Measurements from ENCODE around the gene SYCP1. TPM values are rescaled to one million over a fixed set of nuclear protein-coding genes. Genes with fewer than 3 reads are reported as not detected.

Gene SYCP1
- total RNA-seq, 2 experiments from 2014 or later: not detected

DNA sequence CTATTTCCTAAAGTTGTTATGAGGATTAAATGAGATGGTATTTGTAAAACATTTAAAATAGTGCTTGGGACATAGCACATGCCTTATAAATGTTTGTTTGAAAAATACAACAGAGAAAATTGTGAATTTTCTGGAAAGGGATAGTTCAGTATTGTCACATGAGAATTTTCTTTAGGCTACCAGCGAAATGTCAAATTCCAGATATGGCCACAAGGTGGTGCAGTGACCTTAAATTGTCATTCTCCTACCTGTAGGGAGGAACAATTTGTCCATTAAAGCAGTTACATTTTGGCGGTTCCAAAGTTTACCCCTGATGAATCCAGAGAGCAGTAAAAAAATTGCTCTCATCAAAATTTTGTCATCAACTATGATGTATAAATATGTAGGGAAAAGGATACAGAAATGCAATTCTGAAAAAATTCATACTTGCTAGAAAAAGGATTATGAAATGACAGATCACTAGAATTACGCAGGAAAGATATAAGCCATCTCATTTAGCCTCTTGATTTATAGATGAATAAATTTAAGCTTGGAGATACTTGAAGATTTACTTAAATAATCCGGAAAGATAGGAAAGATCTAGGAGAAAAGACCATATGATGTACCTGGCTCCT is 124.7 kb downstream of the SYCP1 start:
- Histone ChIP-seq H3K9me3 (ENCODE audit: control insufficient read depth in 1 of 2, insufficient read depth in 1 of 2, low read length in 2 of 2) (peaks cover 0 to 17% of the 10 kb centered on the region in 2 experiments), H3K27ac (ENCODE audit: low read depth in 1 of 2, low read length in 2 of 2) (no peak overlapping the region), H3K36me3 (ENCODE audit: insufficient read depth, low read length) (no peaks in the 10 kb centered on the region), H3K27me3 (ENCODE audit: control insufficient read depth in 1 of 2, insufficient read depth in 2 of 2, low read length in 2 of 2) (peaks cover 0 to 9% of the 10 kb centered on the region in 2 experiments), H3K4me3 (ENCODE audit: low read length) (no peak overlapping the region), H3K4me1 (ENCODE audit: insufficient read depth, low read length) (no peaks in the 10 kb centered on the region)
- ATAC-seq (ENCODE audit: poor library complexity) (peak; percentile 60), DNase-seq (peak; percentile 53 to 84 (median 66))
- no peaks in the 10 kb centered on the region for H3K36me3 Mint-ChIP-seq (ENCODE audit: low read depth)
- ChIA-PET POLR2A (no interaction called here), CTCF (interaction anchor here (1.5 to 2.1 kb wide), 2 partner anchors 79 to 133 kb away, joined by 5 to 11 read pairs; no protein-coding TSS in a partner anchor)
- no peak overlapping the region for H3K4me3 Mint-ChIP-seq
- H3K27me3 Mint-ChIP-seq: peaks cover 15% of the 10 kb centered on the region
- intact Hi-C loops (cut with DNase I, micrococcal nuclease): loop anchor here (1.0 to 10.0 kb wide), 6 partner anchors 72 to 617 kb away; no protein-coding TSS in a partner anchor
- TF ChIP-seq, protein P1, sequence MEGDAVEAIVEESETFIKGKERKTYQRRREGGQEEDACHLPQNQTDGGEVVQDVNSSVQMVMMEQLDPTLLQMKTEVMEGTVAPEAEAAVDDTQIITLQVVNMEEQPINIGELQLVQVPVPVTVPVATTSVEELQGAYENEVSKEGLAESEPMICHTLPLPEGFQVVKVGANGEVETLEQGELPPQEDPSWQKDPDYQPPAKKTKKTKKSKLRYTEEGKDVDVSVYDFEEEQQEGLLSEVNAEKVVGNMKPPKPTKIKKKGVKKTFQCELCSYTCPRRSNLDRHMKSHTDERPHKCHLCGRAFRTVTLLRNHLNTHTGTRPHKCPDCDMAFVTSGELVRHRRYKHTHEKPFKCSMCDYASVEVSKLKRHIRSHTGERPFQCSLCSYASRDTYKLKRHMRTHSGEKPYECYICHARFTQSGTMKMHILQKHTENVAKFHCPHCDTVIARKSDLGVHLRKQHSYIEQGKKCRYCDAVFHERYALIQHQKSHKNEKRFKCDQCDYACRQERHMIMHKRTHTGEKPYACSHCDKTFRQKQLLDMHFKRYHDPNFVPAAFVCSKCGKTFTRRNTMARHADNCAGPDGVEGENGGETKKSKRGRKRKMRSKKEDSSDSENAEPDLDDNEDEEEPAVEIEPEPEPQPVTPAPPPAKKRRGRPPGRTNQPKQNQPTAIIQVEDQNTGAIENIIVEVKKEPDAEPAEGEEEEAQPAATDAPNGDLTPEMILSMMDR (IDR thresholded peaks at IDR 0.05): peak; percentile 96
- no peaks in the 10 kb centered on the region for H3K4me1 Mint-ChIP-seq (ENCODE audit: low read depth)
- H3K27ac Mint-ChIP-seq: no peak overlapping the region
- peaks cover 11% of the 10 kb centered on the region for H3K9me3 Mint-ChIP-seq

DNA sequence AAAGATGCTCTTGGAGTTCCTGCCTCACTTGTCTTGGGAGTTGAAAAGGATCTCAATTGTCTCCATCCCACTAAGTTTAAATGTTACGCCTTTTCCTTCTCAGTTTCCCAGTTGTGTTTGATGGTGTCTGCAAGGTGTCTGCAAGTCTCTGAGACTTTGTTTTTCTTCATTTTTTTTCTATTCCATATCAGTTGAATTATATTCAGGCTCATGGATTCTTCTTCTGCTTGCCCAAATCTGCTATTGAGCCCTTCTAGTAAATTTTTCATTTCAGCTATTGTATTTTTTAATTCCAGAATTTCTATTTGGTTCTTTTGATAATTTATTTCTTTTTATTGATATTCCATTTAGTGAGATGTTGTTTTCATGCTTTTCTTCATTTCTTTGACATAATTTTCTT is 127.6 kb downstream of the SYCP1 start:
- peaks cover 11% of the 10 kb centered on the region for H3K9me3 Mint-ChIP-seq
- H3K27ac Mint-ChIP-seq: no peak overlapping the region
- H3K27me3 Mint-ChIP-seq: peaks cover 4% of the 10 kb centered on the region
- no peak overlapping the region for H3K4me3 Mint-ChIP-seq
- Histone ChIP-seq H3K36me3 (ENCODE audit: insufficient read depth, low read length) (no peaks in the 10 kb centered on the region), H3K4me3 (ENCODE audit: low read length) (no peak overlapping the region), H3K27ac (ENCODE audit: low read depth in 1 of 2, low read length in 2 of 2) (no peak overlapping the region), H3K9me3 (ENCODE audit: control insufficient read depth in 1 of 2, insufficient read depth in 1 of 2, low read length in 2 of 2) (peaks cover 0 to 23% of the 10 kb centered on the region in 2 experiments), H3K4me1 (ENCODE audit: insufficient read depth, low read length) (no peaks in the 10 kb centered on the region), H3K27me3 (ENCODE audit: control insufficient read depth in 1 of 2, insufficient read depth in 2 of 2, low read length in 2 of 2) (no peaks in the 10 kb centered on the region)
- TF ChIP-seq, protein P1 (IDR thresholded peaks at IDR 0.05): no peak
- CTCF ChIA-PET: interaction anchor here (1.4 to 2.7 kb wide), 2 partner anchors 70 to 130 kb away, joined by 3 to 12 read pairs; no protein-coding TSS in a partner anchor
- POLR2A ChIA-PET: no interaction called here
- ATAC-seq (ENCODE audit: poor library complexity) (no peak), DNase-seq (no peak)
- intact Hi-C loops (cut with DNase I, micrococcal nuclease): no loop called here
- no peaks in the 10 kb centered on the region for H3K4me1 Mint-ChIP-seq (ENCODE audit: low read depth)
- H3K36me3 Mint-ChIP-seq (ENCODE audit: low read depth): no peaks in the 10 kb centered on the region

DNA sequence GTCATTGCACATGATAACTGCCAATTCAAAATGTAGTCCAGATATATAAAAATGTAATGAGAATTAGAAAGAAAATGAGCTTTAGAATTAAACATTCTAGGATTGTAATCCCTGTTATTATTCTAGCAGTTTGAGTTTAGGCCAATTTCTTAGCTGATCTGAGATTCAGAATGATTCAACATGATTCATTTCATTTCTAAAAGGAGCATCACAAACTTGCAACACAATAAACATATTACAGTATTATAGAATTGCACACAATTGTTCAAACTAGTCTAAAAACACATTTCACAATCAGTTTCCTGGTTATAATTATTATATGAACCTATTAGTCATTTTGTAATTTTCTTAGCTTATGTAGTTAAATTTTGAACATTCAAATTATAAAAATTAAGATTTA is 131.6 kb downstream of the SYCP1 start:
- CTCF ChIA-PET: no interaction called here
- intact Hi-C loops (cut with DNase I, micrococcal nuclease): no loop called here
- peaks cover 7% of the 10 kb centered on the region for H3K27me3 Mint-ChIP-seq
- POLR2A ChIA-PET: no interaction called here
- no peaks in the 10 kb centered on the region for H3K36me3 ChIP-seq (ENCODE audit: insufficient read depth, low read length)
- peaks cover 18% of the 10 kb centered on the region for H3K9me3 Mint-ChIP-seq
- H3K4me3 ChIP-seq (ENCODE audit: low read length): no peak overlapping the region
- peaks cover 3 to 41% of the 10 kb centered on the region in 2 experiments for H3K9me3 ChIP-seq (ENCODE audit: control insufficient read depth in 1 of 2, insufficient read depth in 1 of 2, low read length in 2 of 2)
- DNase-seq: no peak
- H3K27ac ChIP-seq (ENCODE audit: low read depth in 1 of 2, low read length in 2 of 2): no peak overlapping the region
- no peak overlapping the region for H3K4me3 Mint-ChIP-seq
- no peak for ATAC-seq (ENCODE audit: poor library complexity)
- H3K36me3 Mint-ChIP-seq (ENCODE audit: low read depth): peaks cover 5% of the 10 kb centered on the region
- TF ChIP-seq, protein P1 (IDR thresholded peaks at IDR 0.05): no peak
- H3K4me1 ChIP-seq (ENCODE audit: insufficient read depth, low read length): no peaks in the 10 kb centered on the region
- H3K27me3 ChIP-seq (ENCODE audit: control insufficient read depth in 1 of 2, insufficient read depth in 2 of 2, low read length in 2 of 2): no peaks in the 10 kb centered on the region
- no peaks in the 10 kb centered on the region for H3K4me1 Mint-ChIP-seq (ENCODE audit: low read depth)
- no peak overlapping the region for H3K27ac Mint-ChIP-seq
